NCI-H345 treated with DMSO at 0.1 percent for 48 hours (cell line): Measurements from ENCODE around the gene ARRB2.
"Not testable (repeated sequence)": the region's sequence is repeated elsewhere in the genome, so short reads cannot be mapped to it uniquely, and the experiment has no call there.

Source experiments
- DNase-seq: peaks from one replicate; lab custom pipeline; 2025; ENCODE audit not compliant: unreplicated experiment; lab: John Stamatoyannopoulos, UW

The ARRB2 gene

DNA sequence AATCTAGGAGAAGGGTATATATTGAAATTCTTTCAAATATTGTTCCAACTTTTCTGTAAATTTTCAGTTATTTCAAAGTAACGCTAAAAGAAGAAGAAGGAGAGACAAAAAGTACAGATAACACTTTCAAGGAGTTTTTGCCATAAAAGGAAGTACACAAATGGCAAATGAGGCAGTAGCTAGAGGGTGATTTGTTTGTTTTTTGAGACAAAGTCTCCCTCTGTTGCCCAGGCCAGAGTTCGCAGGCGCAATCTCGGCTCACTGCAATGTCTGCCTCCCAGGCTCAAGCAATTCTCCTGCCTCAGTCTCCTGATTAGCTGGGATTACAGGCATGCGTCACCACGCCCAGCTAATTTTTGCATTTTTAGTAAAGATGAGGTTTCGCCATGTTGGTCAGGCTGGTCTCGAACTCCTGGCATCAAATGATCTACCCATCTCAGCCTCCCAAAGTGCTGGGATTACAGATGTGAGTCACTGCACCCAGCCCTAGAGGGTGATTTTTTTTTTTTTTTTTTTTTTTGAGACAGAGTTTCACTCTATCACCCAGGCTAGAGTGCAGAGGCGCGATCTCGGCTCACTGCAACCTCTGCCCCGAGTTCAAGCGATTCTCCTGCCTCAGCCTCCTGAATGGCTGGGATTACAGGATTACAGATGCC lies 10.9 kb upstream of the ARRB2 start:
- DNase-seq, result not testable (repeated sequence)

DNA sequence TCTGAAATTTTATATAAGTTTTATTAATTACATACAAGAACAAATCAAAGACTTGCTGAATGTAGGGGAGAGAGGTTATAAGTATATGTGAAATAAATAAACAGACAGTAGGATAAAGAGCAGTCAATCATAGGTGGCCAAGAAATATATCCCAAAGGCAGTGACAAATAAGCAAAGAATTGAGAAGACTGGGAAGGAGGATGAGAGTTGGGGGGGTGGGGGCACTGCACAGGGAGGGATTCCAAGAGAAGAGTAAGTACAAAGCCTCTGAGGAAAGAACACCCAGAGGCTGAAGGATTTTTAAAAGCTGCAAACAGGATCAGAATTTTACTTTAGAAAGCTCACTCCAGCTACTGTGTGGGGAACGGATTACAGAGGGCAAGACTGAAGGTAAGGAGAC lies 9.3 kb upstream of the ARRB2 start:
- no peak for DNase-seq

DNA sequence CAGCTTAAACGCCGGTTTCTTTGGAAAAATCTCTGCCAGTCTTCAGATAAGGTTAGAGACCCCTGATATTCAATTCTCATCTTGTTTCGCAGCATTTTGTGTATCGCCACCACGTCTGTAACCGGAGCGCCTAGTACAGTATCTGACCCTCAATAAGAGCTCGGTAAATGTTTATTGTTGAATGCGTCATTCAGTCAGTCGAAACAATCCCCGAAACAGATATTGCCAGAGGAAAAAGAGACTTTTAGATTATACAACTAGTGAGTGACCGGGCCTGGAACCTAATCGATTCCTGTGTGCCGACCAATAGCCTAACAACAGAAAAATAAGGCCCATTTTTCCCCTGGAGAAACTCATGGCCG lies 7.1 kb upstream of the ARRB2 start:
- no peak for DNase-seq

DNA sequence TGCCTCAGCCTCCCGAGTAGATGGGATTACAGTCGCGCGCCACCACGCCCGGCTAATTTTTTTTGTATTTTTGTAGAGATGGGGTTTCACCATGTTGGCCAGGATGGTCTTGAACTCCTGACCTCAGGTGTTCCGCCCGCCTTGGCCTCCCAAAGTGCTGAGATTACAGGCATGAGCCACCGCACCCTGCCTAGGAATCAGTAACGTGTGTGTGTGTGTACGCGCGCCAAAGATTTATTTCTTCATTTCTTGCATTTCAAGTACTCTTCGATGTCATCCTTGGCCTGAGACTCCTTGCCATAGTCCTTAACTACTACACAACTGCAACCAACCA lies 5.9 kb upstream of the ARRB2 start:
- not testable (repeated sequence) for DNase-seq

DNA sequence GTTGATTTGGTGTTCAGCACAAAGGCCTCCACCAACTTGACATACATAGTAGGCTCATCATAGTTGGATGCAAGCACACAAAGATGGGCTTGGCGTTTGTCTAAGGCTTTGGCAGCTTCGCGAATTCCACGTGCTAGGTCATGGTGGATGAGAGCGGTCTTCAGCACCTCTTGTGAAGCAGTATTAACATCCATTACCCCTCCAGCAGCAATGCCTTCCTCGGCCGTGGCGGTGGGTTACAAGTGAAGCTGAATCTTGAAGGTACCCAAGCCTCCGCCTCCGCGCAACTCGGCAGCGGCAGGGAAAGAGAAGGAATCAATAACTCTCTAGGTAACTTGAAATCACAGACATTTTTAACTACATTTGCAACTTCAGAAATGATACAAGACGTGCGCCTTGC lies 5.4 kb upstream of the ARRB2 start:
- DNase-seq, result no peak

DNA sequence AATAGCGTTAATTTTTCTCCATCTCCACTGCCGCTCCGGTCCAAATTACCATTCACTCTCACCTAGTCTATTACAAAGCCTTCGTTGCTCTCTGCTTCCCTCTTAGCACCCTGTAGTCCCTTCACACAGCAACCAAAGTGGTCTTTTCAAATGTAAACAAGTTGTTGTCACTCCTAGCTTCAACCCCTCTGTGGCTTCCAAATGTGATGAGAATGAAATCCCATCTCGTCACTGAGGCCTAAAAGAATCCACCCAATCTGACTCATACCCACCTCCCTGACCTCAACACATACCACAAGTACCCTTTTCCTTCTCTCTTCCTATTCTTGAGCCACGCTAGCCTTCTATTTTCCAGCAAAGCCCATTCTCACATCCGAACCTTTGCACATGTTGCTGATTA lies 4.3 kb upstream of the ARRB2 start:
- no peak for DNase-seq

DNA sequence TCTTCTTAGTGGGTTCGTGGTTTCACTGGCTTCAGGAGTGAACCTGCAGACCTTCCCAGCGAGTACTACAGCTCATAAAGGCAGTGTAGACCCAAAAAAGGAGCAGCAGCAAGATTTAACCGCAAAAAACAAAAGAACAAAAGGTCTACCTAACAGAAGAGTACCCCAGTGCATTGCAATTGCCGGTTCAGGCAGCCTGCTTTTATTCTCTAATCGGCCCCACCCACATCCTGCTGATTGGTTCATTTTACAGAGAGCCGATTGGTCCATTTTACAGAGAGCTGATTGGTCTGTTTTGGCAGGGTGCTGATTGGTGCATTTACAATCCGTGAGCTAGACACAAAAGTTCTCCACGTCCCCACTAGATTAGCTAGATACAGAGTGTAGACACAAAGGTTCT lies 2.0 kb upstream of the ARRB2 start:
- no peak for DNase-seq

DNA sequence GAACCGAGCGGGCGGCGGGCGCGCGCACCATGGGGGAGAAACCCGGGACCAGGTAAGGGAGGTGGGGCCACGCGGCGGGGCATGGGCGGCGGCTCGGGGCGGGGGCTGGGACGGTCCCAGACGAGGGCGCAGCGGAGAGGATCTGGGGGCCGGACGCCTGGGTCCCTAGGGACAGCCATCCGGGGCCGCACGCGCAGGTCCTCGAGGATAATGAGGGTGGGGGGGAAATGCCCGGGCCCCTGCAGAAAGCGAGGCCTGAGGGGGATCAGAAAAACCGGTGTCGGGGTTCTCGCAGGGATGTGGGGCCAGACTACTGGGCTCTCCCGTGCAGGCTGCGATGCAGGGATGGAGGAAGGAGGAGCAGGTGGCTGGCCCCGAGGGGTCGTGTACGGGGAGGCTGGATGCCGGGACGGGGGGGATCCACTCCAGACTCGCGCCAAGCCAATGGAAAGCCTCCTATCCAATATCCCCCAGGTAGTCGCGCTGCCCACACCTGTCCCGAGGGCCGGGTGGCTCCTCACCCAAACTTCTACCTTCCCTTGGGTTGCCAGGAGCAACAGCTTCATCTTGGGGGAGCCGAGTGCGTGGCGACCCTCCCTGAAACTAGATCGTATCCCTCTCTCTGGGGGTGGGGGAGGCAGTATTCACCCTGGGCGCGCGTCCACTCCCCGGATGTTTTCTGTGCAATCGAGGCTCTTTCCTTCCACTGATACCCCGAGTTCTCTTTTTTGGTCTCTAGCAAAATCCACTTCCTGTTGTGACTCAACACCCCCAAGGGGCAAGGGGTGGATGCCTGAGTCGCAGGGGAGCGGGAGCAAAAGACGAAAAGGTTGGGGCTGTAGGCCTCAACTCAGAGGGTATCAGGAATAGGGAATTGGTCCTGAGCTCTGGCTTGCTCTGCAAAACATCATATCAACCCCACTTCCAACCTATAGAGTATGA lies 532 bp downstream of the ARRB2 start:
- DNase-seq, result peak; percentile 0

DNA sequence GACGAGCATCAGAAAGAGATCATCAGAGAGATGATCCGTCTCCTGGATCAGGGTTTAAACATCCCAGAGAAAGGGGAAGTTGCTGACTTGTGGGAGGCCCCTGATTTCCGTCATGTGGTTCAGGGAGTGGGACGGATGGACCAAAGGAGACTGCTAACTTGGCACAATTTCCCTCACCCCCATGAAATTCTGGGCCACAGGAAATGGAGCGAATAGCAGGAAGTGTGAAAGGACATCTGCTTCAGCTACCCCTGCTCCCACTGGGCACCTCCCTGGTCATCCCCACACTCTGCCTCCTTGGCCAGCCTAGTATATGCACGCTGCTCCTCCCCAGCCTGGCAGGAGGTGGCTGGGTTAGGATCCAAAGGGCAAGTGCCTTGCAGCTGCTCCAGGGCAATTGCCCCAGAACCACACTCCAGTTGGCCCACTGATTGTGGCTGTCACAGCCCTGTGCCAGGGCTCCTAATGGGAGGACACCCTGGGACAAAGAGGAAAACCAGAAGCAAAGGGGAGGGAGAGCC lies 1.3 kb downstream of the ARRB2 start:
- DNase-seq, result no peak

DNA sequence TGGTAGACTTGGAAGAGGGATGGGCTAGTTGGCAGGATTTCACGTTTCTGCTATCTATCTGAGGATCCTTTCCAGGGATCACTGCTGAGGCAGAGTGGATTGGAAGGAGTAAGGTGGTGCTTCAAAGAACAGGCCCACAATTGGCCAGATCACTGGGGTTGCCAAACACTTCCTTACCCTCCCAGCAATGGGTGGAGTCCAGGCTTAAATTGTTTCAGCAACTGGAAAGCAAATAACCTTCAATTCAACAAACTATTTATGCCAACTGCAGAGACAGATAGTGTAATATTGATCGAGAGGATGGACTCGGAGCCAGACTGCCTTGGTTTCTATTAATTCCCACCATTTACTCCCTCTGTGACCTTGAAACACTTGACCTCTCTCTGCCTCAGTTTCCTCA lies 2.1 kb downstream of the ARRB2 start:
- no peak for DNase-seq

DNA sequence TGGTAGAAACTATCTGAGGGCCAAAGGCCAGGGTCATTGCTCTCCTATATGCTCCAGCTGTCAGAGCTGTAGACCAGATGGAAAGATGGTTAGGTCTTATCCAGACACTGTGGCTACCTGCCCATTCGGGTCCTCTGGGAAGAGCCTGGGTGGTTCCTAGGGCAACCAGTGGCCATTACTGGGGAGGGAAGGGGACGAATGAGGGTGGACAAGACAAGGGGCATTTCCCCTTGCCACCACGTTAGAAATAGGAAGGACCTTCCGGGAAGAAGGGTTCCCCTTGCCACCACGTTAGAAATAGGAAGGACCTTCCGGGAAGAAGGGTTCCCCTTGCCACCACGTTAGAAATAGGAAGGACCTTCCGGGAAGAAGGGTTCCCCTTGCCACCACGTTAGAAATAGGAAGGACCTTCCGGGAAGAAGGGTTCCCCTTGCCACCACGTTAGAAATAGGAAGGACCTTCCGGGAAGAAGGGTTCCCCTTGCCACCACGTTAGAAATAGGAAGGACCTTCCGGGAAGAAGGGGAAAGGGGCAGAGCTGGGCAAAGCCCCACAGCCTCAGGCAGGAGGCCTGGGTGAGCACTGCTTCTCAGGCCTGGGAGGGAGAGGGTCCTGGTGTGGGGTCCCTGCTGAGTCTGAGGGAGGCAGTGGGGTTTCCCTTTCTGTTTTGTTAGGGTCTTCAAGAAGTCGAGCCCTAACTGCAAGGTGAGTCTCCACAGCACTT lies 4.1 kb downstream of the ARRB2 start:
- DNase-seq, result not testable (repeated sequence)

DNA sequence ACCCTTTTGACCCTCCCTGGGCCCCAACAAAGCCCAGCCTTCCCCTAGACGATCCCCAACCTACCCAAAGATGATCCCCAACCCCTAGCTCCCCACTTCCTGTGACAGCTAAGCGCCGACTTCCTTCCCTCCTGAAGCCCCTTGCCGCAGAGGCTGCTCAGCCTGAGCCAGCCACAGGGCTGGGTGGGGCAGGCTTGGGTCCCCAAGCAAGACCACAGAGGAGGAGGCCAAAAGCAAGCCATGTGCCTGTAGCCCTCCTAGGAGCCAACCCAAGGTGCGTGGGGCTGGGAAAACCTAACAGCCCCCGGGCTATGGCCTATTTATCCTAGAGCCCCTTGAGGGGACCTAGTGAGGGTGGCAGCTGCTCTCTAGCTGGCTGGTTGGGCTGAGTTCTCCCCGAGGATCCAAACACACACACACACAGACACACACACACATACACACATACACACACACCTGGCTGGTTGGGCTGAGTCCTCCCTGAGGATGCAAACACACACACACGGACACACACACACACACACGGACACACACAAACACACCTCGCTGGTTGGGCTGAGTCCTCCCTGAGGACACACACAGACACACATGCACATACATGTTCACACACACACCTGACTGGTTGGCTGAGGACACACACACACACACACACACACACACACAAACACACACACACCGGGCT lies 4.8 kb downstream of the ARRB2 start:
- no peak for DNase-seq

DNA sequence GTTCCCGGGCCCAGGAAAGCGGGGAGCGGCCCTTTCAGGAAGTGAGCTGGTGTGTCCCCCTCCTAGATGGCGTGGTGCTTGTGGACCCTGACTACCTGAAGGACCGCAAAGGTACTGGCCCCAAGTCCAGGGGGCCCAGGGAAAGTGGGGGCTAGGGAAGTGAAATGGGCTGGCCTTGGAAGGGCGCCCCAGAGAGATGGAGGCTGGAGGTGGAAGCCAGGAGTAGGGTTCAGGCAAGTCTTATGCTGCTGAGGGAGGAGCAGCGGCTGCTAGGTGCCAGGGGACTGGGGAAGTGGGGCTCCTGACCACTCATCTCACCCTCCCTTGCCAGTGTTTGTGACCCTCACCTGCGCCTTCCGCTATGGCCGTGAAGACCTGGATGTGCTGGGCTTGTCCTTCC lies 5.6 kb downstream of the ARRB2 start:
- DNase-seq, result no peak

DNA sequence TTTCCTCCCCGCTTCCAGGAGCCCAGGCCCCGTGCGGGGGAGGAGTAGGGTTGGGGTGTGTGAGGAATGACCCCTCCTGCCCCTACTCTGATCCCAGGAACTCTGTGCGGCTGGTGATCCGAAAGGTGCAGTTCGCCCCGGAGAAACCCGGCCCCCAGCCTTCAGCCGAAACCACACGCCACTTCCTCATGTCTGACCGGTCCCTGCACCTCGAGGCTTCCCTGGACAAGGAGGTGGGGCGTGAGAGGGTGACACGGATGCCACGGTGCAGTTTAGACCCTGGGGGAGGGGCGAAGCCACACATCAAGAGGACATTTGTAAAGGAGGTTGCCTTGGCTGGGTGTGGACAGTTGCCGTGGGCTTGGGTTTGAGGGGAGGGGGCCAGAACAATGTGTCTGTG lies 7.4 kb downstream of the ARRB2 start:
- DNase-seq, result no peak

DNA sequence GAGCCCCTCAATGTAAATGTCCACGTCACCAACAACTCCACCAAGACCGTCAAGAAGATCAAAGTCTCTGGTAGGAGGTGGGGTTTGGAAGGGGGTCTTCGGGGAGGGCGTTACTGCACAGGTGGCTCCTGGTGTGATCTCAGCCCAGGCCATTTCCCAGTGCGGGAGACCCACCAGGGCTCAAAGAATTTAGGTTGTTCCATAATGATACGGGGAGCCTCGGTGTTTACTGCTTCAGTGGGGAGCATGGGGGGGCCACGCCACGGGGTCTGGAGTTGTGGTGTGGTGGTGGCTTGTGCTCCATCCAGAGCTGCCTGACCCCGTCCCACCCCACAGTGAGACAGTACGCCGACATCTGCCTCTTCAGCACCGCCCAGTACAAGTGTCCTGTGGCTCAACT lies 7.8 kb downstream of the ARRB2 start:
- no peak for DNase-seq

DNA sequence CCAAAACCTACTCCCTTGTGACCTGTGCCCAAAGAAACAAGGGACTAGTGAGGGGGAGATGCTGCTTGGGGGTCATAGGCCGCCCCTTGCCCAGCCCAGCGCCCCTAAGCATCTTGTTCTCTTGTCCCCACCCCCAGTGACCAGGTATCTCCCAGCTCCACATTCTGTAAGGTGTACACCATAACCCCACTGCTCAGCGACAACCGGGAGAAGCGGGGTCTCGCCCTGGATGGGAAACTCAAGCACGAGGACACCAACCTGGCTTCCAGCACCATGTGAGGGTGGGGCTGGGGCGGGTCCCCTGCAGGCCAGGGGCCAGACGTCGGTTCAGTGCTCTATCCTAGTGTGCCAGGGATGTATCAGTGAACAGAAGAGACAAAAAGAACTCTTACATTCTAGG lies 8.7 kb downstream of the ARRB2 start:
- DNase-seq, result no peak

DNA sequence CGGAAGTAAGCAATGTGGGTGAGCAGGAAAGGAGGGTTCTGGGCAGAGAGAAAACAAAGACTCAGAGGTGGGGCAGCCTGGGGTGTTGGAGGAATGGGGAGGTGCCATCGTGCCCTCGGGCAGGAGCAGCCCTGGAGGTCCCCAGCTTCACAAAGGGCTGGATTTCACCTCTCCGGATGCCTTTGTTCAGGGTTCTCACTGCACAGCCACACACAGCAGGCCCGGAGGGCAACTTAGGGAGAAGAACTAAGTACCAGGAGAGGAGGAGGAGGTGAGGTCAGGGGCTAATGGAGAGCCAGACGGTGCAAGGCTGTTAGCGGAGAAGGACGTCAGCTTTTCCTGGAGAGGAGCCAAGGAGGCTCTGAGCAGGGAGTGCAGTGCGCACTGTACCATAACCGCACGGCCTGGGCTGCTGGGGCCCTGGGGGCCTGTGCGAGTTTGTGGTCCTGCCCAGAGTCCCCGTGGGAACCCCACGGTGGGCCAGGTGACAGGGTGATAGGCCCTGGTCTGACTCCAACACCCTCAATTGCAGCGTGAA lies 9.3 kb downstream of the ARRB2 start:
- no peak for DNase-seq

DNA sequence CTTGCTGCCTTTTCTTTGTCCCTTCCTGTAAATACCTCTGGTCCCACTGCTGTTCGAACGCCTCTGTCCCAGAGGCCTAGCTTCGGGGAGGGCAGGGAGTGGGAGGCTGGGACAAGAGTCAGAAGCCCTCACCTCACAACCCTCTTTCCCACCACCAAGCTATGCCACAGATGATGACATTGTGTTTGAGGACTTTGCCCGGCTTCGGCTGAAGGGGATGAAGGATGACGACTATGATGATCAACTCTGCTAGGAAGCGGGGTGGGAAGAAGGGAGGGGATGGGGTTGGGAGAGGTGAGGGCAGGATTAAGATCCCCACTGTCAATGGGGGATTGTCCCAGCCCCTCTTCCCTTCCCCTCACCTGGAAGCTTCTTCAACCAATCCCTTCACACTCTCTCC lies 10.4 kb downstream of the ARRB2 start:
- no peak for DNase-seq

DNA sequence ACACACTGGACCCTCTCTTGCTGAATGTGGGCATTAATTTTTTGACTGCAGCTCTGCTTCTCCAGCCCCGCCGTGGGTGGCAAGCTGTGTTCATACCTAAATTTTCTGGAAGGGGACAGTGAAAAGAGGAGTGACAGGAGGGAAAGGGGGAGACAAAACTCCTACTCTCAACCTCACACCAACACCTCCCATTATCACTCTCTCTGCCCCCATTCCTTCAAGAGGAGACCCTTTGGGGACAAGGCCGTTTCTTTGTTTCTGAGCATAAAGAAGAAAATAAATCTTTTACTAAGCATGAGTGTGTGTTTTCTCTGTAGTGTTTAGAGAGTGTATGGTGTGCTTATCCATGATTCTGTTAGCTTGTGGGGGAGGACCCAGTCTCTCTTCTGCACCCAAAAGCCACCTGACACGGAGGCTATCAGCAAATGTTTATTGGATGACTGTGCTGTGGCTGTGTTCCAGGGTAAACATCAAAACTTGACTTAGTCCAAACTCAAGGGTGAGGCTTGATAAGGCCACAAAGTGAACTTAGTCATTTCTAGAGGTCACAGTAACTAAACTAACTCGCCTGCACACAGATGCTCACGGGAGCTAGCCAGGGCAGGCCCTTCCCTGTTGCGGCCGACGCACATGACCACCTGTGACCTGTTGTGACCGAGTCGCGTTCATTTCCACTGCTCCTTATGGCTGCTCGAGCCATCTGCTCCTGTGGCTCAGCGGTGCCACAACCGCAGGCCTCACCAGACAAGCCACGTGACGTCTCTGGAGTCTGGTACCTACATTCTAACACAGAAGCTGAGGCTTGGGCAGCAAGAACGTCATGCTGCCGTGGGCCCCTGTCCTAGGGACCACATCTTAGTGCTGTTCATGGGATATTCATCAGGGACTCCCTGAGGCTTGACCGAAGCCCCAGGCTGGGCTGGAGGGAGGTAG lies 11.0 kb downstream of the ARRB2 start:
- no peak for DNase-seq

DNA sequence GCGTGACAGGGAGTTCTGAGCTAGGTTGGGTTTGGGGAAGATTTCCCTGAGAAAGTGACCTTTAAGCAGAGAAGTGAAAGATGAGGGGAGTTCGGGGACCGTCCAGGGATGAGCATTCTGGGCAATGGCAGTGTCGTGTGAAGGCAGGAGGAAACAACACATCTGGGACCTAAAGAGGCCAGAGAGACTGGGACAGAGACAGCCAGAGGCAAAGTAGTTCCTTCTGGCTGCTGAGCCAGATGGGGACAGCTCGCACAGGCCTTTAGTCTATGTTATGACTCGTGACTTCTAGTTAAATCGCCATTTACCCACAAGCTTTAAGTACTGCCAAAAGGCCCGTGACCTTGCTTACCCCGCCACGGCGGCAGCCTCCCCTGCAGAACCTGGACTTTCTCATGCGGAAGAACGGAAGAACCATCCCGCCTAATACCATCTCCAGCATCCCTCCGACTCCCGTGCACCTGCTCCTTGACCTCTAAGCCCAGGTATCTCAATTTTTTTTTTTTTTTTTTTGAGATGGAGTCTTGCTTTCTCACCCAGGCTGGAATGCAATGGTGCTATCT lies 12.3 kb downstream of the ARRB2 start:
- no peak for DNase-seq
